Progenitor cell of endocrine pancreas (in vitro differentiated cells): ENCODE data around the gene NCAPD3. TPM values are rescaled to one million over a fixed set of nuclear protein-coding genes. Genes with fewer than 3 reads are reported as not detected.

Experiments
- DNase-seq: peaks from one replicate; pipeline ENCODE4 v3.0.0; 2021; ENCODE audit warnings: low spot score; ENCODE audit not compliant: unreplicated experiment
- H3K27ac Mint-ChIP-seq: 2 replicates; pipeline ENCODE4 v1.8.0; 2021; ENCODE audit warnings: mild to moderate bottlenecking, moderate library complexity, mixed read lengths
- H3K27me3 Mint-ChIP-seq: 2 replicates; pipeline ENCODE4 v1.8.0; 2021; ENCODE audit warnings: mixed read lengths
- H3K36me3 Mint-ChIP-seq: 2 replicates; pipeline ENCODE4 v1.8.0; 2022; ENCODE audit warnings: mixed read lengths; ENCODE audit not compliant: insufficient read depth
- H3K4me1 Mint-ChIP-seq: 2 replicates; pipeline ENCODE4 v1.8.0; 2021; ENCODE audit warnings: low read depth, mixed read lengths
- H3K4me3 Mint-ChIP-seq: 2 replicates; pipeline ENCODE4 v1.8.0; 2021; ENCODE audit warnings: low read depth, mild to moderate bottlenecking, moderate library complexity, mixed read lengths
- H3K9me3 Mint-ChIP-seq: 2 replicates; pipeline ENCODE4 v1.8.0; 2021; ENCODE audit warnings: low read depth, mixed read lengths
- total RNA-seq: library from RNA; stranded (reverse); gene quantifications from 2 replicates; pipeline ENCODE4 v1.2.1, GENCODE V29; 2021
- TF ChIP-seq, protein P1 (sequence below): fragments of 200-600 bp; sonication (generic); IDR thresholded peaks from one replicate; pipeline ENCODE4 v1.5.0; 2021; ENCODE audit warnings: antibody characterized with exemption, mild to moderate bottlenecking; ENCODE audit not compliant: unreplicated experiment

NCAPD3 gene
- total RNA-seq, 1 donor from 2014 or later, result 30.0 TPM

DNA sequence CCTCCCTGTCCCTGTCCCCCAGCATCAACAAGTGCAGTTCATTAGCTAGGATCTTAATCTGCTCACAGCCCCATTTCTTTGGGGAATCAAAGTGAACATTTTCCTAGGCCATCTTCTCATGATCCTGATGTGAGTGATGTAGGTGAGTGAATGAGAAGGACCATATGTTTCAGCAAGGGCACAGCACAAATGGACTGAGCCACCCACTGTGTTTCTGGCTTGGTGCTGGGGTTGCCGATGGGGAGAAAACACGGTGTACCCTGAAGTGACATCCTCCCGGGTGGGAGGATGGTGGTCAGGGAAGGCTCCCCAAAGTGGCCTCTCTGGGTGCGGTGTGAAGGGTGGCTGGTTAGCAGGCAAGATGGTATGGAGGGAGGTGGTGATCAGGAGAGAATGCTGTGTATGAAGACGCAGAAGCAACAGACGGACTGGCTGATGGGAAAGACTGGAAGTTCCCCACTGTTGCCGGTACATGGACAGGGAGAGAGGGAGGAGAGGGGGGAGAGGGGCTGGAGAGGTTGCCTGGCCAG is 82.7 kb downstream of the NCAPD3 start:
- Mint-ChIP-seq H3K9me3 (peaks cover 15% of the 10 kb centered on the region), H3K27me3 (no peaks in the 10 kb centered on the region), H3K36me3 (peaks cover 33% of the 10 kb centered on the region), H3K4me3 (no peak overlapping the region), H3K4me1 (no peaks in the 10 kb centered on the region), H3K27ac (no peak overlapping the region)
- DNase-seq, result no peak
- TF ChIP-seq, protein P1, sequence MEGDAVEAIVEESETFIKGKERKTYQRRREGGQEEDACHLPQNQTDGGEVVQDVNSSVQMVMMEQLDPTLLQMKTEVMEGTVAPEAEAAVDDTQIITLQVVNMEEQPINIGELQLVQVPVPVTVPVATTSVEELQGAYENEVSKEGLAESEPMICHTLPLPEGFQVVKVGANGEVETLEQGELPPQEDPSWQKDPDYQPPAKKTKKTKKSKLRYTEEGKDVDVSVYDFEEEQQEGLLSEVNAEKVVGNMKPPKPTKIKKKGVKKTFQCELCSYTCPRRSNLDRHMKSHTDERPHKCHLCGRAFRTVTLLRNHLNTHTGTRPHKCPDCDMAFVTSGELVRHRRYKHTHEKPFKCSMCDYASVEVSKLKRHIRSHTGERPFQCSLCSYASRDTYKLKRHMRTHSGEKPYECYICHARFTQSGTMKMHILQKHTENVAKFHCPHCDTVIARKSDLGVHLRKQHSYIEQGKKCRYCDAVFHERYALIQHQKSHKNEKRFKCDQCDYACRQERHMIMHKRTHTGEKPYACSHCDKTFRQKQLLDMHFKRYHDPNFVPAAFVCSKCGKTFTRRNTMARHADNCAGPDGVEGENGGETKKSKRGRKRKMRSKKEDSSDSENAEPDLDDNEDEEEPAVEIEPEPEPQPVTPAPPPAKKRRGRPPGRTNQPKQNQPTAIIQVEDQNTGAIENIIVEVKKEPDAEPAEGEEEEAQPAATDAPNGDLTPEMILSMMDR, result no peak

- Mint-ChIP-seq H3K27ac (no peak overlapping the region), H3K27me3 (no peaks in the 10 kb centered on the region), H3K4me3 (no peak overlapping the region), H3K4me1 (no peaks in the 10 kb centered on the region), H3K9me3 (peaks cover 14% of the 10 kb centered on the region), H3K36me3 (peaks cover 29% of the 10 kb centered on the region)
- TF ChIP-seq, protein P1, result peak; percentile 72
- DNase-seq, result no peak
These were observed 83.9 kb downstream of the NCAPD3 start for GRCh38 chr11:134139873-134140331.

GRCh38 chr11:134139303-134139872 is 84.4 kb downstream of the NCAPD3 start:
- Mint-ChIP-seq H3K36me3 (peaks cover 26% of the 10 kb centered on the region), H3K27ac (no peak overlapping the region), H3K9me3 (peaks cover 12% of the 10 kb centered on the region), H3K4me3 (no peak overlapping the region), H3K27me3 (no peaks in the 10 kb centered on the region), H3K4me1 (no peaks in the 10 kb centered on the region)
- TF ChIP-seq, protein P1, result no peak
- DNase-seq, result no peak

GRCh38 chr11:134138376-134138775 is 85.4 kb downstream of the NCAPD3 start:
- DNase-seq, result no peak
- Mint-ChIP-seq H3K27me3 (no peaks in the 10 kb centered on the region), H3K4me1 (no peaks in the 10 kb centered on the region), H3K36me3 (peaks cover 21% of the 10 kb centered on the region), H3K27ac (no peak overlapping the region), H3K9me3 (peaks cover 11% of the 10 kb centered on the region), H3K4me3 (no peak overlapping the region)
- TF ChIP-seq, protein P1, result no peak

DNA sequence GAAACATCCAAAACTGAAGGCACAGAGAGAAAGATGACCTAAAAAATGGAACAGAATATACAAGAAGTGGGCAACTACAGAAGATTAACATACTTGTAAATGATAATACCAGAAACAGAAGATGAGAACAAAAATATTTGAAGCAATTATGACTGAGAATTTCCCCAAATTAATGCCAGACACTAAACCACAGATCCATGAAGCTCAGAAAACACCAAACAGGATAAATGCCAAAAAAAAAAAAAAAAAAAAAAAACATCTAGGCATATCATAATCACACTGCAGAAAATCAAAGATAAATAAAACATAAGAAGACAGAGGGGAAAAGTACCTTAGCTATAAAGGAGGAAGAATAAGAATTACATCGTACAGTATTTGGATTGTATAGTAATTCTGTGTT is 89.6 kb downstream of the NCAPD3 start:
- no peak for DNase-seq
- H3K27me3 Mint-ChIP-seq, result no peaks in the 10 kb centered on the region
- H3K4me1 Mint-ChIP-seq, result peaks cover 2% of the 10 kb centered on the region
- no peak overlapping the region for H3K27ac Mint-ChIP-seq
- peaks cover 18% of the 10 kb centered on the region for H3K9me3 Mint-ChIP-seq
- TF ChIP-seq, protein P1, result no peak
- peaks cover 14% of the 10 kb centered on the region for H3K36me3 Mint-ChIP-seq
- no peak overlapping the region for H3K4me3 Mint-ChIP-seq
